ENCODE data around the gene KPNB1. TPM values are rescaled to one million over a fixed set of nuclear protein-coding genes. Genes with fewer than 3 reads are reported as not detected.

KPNB1 gene
- total RNA-seq, 2 donors from 2014 or later, result 452 to 500 TPM

DNA sequence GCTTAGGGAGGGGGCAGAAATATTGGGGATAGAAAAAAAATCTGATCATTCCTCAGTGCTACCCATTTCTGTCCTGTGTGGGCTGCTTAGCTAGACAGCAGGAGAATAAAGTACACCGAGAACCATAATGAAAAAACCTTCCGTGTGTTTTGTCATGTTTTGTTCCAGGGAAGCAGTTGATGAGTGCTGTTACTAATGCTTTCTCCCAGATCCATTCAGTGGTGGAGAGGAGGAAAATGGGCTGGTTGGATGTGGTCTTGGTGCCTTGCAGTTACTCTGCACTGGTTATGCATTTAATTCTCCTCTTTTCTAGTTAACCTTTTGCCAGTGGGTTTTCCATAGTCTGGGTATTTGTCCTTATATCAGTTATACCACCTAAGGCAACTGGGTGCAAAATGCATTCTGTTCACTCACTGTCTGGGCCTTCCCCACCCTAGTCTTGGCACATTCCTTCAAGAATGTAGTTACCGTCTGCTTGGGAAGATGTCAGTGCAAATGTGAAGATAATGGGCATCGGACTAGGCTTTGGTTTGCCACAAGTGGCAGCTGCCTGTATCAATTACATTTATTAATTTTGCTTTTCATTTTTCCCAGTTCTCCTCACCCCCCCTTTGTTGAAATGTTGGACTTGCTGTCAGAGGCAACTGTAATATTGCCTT lies 34.9 kb downstream of the KPNB1 start:
- H3K27ac Mint-ChIP-seq, result no peak overlapping the region
- H3K36me3 Mint-ChIP-seq (ENCODE audit: low read depth), result peaks cover 48% of the 10 kb centered on the region
- WGBS, 2 experiments (ENCODE audit: insufficient coverage in 1 of 2, insufficient read length in 1 of 2), result 92 to 96% methylated on average over 3 to 4 of the region's 4 CpGs

GRCh38 chr17:47685556-47686275 lies 36.0 kb downstream of the KPNB1 start:
- Mint-ChIP-seq H3K4me3 (no peak overlapping the region), H3K9me3 (no peaks in the 10 kb centered on the region), H3K27me3 (ENCODE audit: insufficient read depth) (no peaks in the 10 kb centered on the region), H3K36me3 (ENCODE audit: low read depth) (peaks cover 38% of the 10 kb centered on the region), H3K4me1 (peaks cover 14% of the 10 kb centered on the region), H3K27ac (peak overlapping the region; percentile 66)
- Histone ChIP-seq H3K4me1 (ENCODE audit: control insufficient read depth, insufficient read depth, low read length) (no peaks in the 10 kb centered on the region), H3K36me3 (ENCODE audit: control insufficient read depth, insufficient read depth, low read length) (peaks cover 55% of the 10 kb centered on the region), H3K4me3 (ENCODE audit: low read length) (no peak overlapping the region), H3K27ac (ENCODE audit: low read depth, low read length) (no peak overlapping the region), H3K27me3 (ENCODE audit: control insufficient read depth, insufficient read depth, low read length, poor library complexity, severe bottlenecking) (no peaks in the 10 kb centered on the region), H3K9me3 (ENCODE audit: control insufficient read depth, low read length) (no peaks in the 10 kb centered on the region), H3K9ac (ENCODE audit: extremely low read depth, low read length, poor library complexity, severe bottlenecking) (no peak overlapping the region)
- DNase-seq, result no peak
- no peak for TF ChIP-seq CTCF (conservative IDR thresholded peaks at IDR 0.05)
- 100% methylated on average over 4 of the region's 4 CpGs for WGBS, 2 experiments (ENCODE audit: insufficient coverage in 1 of 2, insufficient read length in 1 of 2)

More for the DNA sequence above, 34.9 kb downstream of the KPNB1 start:
- peaks cover 14% of the 10 kb centered on the region for H3K4me1 Mint-ChIP-seq
- peak; percentile 49 for DNase-seq
- no peaks in the 10 kb centered on the region for H3K9me3 Mint-ChIP-seq
- H3K4me3 ChIP-seq (ENCODE audit: low read length), result no peak overlapping the region
- no peak overlapping the region for H3K9ac ChIP-seq (ENCODE audit: extremely low read depth, low read length, poor library complexity, severe bottlenecking)
- TF ChIP-seq CTCF (conservative IDR thresholded peaks at IDR 0.05), result no peak
- H3K4me3 Mint-ChIP-seq, result no peak overlapping the region
- no peaks in the 10 kb centered on the region for H3K4me1 ChIP-seq (ENCODE audit: control insufficient read depth, insufficient read depth, low read length)
- no peaks in the 10 kb centered on the region for H3K9me3 ChIP-seq (ENCODE audit: control insufficient read depth, low read length)
- no peaks in the 10 kb centered on the region for H3K27me3 Mint-ChIP-seq (ENCODE audit: insufficient read depth)
- peaks cover 65% of the 10 kb centered on the region for H3K36me3 ChIP-seq (ENCODE audit: control insufficient read depth, insufficient read depth, low read length)
- H3K27me3 ChIP-seq (ENCODE audit: control insufficient read depth, insufficient read depth, low read length, poor library complexity, severe bottlenecking), result no peaks in the 10 kb centered on the region
- H3K27ac ChIP-seq (ENCODE audit: low read depth, low read length), result no peak overlapping the region

DNA sequence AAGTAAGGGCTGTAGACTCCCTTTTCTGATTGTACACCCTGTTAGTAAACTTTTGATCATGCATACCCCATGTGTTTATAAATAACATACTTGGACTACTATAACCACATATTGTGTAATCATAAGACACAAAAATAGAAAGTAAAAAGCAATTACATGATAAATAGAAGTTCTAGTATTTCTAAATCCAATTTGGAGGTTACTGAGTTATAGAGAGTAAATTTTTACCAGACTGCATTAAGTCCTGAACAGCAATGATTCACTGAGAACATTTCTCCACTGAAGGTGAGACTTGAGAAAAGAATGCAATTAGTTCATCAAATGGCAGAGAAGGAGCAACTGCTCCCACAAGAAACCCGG lies 36.5 kb downstream of the KPNB1 start:
- H3K9ac ChIP-seq (ENCODE audit: extremely low read depth, low read length, poor library complexity, severe bottlenecking), result no peak overlapping the region
- no peak overlapping the region for H3K27ac ChIP-seq (ENCODE audit: low read depth, low read length)
- H3K27ac Mint-ChIP-seq, result no peak overlapping the region
- peaks cover 14% of the 10 kb centered on the region for H3K4me1 Mint-ChIP-seq
- H3K9me3 ChIP-seq (ENCODE audit: control insufficient read depth, low read length), result no peaks in the 10 kb centered on the region
- H3K4me3 Mint-ChIP-seq, result no peak overlapping the region
- peaks cover 33% of the 10 kb centered on the region for H3K36me3 Mint-ChIP-seq (ENCODE audit: low read depth)
- DNase-seq, result no peak
- H3K27me3 Mint-ChIP-seq (ENCODE audit: insufficient read depth), result no peaks in the 10 kb centered on the region
- TF ChIP-seq CTCF (conservative IDR thresholded peaks at IDR 0.05), result no peak
- peaks cover 50% of the 10 kb centered on the region for H3K36me3 ChIP-seq (ENCODE audit: control insufficient read depth, insufficient read depth, low read length)
- WGBS, 2 experiments (ENCODE audit: insufficient coverage in 1 of 2, insufficient read length in 1 of 2), result 100% methylated on average over 1 of the region's 1 CpG; no CpG with 5 or more reads in 1 of the 2 experiments
- no peaks in the 10 kb centered on the region for H3K27me3 ChIP-seq (ENCODE audit: control insufficient read depth, insufficient read depth, low read length, poor library complexity, severe bottlenecking)
- no peak overlapping the region for H3K4me3 ChIP-seq (ENCODE audit: low read length)
- H3K4me1 ChIP-seq (ENCODE audit: control insufficient read depth, insufficient read depth, low read length), result no peaks in the 10 kb centered on the region
- no peaks in the 10 kb centered on the region for H3K9me3 Mint-ChIP-seq
